Fibroblast of the aortic adventitia (primary cell): ENCODE data around the gene ARPP21. TPM values are rescaled to one million over a fixed set of nuclear protein-coding genes. Genes with fewer than 3 reads are reported as not detected.
A peak's percentile ranks its signal among the peaks of the same experiment; 100 is the strongest.
"Not testable (repeated sequence)": the region's sequence is repeated elsewhere in the genome, so short reads cannot be mapped to it uniquely, and the experiment has no call there.

Experiments used
- DNase-seq: peaks from one replicate; pipeline ENCODE4 v3.0.0-alpha.2; 2010; ENCODE audit warnings: low read depth
- H3K4me3 ChIP-seq: 2 replicates; pipeline ENCODE4 v1.5.1; 2011; ENCODE audit warnings: low read depth, mild to moderate bottlenecking, control low read depth, low read length, moderate library complexity
- total RNA-seq: library from RNA; depleted of rRNA; stranded (reverse); fragments of >200 nt; gene quantifications from 2 replicates; pipeline ENCODE4 v1.2.3, GENCODE V29; 2012; ENCODE audit warnings: low replicate concordance
- TF ChIP-seq, protein P1 (sequence below): IDR thresholded peaks from 2 replicates; pipeline ENCODE4 v1.5.1; 2011; ENCODE audit warnings: mild to moderate bottlenecking, low read length, control low read depth, inconsistent platforms; ENCODE audit not compliant: insufficient read depth

The ARPP21 gene
- total RNA-seq, 1 donor = 0.90 TPM

DNA sequence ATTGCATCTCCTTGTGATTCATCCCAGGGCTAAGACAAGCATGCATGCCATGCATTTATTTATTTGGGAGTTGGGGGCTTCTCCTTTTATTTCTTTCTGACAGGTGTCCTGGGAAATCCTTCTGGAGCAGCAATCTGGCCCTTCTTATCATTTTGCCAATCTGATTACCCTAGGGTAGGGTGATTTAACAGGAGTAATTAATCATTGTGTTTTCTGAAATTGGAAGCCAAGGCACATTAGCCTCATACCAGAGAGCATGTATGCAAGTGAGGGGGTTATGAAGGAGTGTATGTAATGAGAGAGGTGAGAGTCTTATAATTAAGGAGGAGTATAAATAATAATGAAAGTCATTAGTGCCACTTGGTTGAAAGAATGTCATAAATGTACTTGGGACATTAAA, 37.4 kb upstream of the ARPP21 start:
- TF ChIP-seq, protein P1, sequence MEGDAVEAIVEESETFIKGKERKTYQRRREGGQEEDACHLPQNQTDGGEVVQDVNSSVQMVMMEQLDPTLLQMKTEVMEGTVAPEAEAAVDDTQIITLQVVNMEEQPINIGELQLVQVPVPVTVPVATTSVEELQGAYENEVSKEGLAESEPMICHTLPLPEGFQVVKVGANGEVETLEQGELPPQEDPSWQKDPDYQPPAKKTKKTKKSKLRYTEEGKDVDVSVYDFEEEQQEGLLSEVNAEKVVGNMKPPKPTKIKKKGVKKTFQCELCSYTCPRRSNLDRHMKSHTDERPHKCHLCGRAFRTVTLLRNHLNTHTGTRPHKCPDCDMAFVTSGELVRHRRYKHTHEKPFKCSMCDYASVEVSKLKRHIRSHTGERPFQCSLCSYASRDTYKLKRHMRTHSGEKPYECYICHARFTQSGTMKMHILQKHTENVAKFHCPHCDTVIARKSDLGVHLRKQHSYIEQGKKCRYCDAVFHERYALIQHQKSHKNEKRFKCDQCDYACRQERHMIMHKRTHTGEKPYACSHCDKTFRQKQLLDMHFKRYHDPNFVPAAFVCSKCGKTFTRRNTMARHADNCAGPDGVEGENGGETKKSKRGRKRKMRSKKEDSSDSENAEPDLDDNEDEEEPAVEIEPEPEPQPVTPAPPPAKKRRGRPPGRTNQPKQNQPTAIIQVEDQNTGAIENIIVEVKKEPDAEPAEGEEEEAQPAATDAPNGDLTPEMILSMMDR = no peak
- no peak for DNase-seq

DNA sequence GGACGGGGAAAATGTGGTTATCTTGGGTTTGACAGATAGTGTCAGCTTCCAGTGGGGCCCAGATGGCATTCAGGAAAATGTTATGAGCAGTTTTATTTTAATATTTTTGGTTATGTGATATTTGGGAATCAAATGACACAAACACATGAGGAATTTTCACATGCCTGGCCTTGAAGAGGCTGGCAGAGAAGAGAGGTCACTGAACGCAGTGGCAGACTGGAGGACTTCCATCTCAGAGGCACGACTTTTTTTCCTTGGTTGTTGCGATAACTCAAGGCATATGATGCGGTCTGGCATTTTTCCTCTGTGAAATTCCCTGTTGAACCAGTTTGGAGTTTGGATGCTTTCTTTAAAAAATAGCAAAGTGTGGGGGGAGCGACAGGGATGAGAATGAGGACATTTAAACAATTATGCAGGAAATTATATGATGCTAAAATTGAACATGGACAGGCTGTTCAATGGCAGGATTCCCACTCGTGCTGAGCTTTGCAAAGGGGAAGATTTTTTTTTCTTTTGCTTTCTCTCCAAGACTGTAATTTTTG, 36.9 kb upstream of the ARPP21 start:
- no peak overlapping the region for H3K4me3 ChIP-seq
- TF ChIP-seq, protein P1 = no peak
- DNase-seq = no peak

More for the DNA sequence above, 37.4 kb upstream of the ARPP21 start:
- no peak overlapping the region for H3K4me3 ChIP-seq

DNA sequence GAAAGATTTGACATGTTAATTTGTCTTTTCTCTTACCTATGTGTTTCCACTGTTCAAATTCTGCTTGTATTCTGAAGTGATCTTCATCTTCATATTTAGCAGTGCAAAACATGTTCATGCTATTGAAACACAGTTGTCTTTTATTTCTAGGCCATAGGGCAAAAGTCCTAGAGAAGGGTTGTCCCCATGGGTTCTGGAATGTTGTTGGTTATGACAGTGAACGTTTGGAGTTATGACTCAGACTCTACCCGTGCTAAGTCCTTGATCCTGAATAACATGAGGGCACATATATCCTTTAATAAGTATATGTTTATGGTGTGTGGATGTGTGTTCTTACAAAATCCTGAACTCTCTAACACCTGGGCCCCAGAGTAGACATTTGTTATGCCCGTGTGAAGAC, 23.0 kb upstream of the ARPP21 start:
- H3K4me3 ChIP-seq = no peak overlapping the region
- no peak for DNase-seq
- TF ChIP-seq, protein P1 = no peak

DNA sequence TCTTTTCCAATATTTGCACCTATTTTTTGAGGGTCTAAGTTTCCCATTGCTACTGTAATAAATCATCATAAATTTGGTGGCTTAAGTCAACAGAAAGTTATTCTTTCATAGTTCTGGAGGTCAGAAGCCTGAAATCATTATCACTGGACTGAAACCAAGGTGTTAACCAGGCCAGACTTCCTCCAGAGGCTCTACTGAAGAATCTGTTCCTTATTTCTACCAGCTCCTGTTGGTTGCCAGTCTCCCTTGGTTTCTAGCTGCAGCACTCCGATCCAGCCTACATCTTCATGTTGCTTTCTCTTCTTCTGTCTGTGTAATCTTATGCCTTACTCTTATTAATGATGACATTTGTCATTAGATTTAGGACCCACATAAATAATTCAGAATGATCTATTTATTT, 22.0 kb upstream of the ARPP21 start:
- TF ChIP-seq, protein P1 = no peak
- no peak overlapping the region for H3K4me3 ChIP-seq
- no peak for DNase-seq

DNA sequence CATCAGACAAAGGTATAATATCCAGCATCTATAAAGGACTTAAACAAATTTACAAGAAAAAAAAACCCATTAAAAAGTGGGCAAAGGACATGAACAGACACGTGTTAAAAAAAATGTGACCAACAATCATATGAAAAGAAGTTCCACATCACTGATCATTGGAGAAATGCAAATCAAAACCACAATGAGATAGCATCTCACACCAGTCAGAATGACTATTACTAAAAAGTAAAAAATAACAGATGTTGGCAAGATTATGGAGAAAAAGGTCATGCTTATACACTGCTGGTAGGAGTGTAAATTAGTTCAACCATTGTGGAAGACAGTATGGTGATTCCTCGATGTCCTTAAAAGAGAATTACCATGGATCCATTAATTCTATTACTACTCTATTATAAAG, 19.1 kb upstream of the ARPP21 start:
- DNase-seq, H3K4me3 ChIP-seq: not testable (repeated sequence)

DNA sequence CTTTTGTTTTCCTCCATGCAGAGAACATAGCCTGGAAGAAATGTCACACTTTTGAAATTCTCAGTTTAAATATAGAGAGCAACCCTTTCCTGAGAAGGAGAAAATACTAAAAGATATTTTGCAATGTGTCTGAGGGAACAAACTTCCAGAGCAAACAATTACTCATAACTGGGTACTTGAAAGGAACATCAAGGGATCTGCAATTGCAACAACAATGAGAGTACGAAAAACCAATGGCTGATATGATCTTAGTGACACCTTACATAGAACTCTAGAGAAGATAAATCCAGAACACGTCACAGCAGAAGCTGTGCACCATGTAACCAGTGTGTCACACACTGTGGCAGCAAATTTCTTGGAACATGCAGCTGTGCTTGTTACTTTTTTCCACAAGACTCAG, 14.6 kb upstream of the ARPP21 start:
- TF ChIP-seq, protein P1 = no peak
- DNase-seq = no peak

DNA sequence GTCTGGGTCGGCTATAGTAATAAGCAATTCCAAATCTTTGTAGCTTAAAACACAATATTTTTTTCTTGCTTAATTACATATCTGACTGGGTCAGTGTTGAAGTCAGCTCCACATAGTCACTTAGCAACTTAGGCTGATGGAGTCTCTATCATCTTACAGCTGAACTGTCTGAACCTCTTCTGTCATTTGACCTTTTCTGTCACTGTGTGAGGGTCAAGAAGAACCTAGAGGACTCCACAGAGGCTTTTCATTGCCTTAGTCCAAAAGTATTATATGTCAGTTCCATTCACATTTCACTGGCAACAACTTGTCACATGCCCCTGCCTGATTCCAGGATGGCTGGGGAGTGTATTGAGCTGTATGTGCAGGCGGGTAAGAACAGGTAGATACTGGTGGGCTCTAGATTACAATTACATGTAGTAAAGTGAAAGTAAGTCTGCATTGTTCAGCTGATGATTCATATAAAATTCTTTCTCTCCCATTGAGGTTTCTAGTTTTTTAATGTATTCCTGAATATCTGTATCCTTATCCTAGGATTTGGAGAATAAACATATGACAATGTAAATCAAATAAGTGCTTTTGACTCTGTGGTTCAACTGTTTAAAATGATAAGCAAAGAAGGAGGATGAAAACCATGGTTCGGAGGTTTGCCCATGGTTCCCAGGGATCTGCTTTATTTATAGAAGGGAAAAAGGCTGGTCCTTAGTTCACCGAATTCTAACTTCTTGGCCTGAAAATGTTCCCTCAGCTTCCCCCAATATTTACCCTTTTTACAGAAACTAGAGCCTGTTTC, 5.8 kb upstream of the ARPP21 start:
- DNase-seq = peak; percentile 34
- TF ChIP-seq, protein P1 = no peak
- H3K4me3 ChIP-seq = no peak overlapping the region

More for the DNA sequence above, 14.6 kb upstream of the ARPP21 start:
- no peak overlapping the region for H3K4me3 ChIP-seq
